HG03565 (cell line): ENCODE data around the gene ABHD16A.

Experiments
- ATAC-seq: cut with Tn5 transposase; IDR thresholded peaks from one replicate; pipeline ENCODE4 v1.9.1; 2021; ENCODE audit warnings: mild to moderate bottlenecking, moderate library complexity; ENCODE audit not compliant: unreplicated experiment

ABHD16A gene

GRCh38 chr6:31690231-31691077, 12.7 kb downstream of the ABHD16A start:
- ATAC-seq: no peak

- no peak for ATAC-seq
Measured at GRCh38 chr6:31689249-31690110, 13.6 kb downstream of the ABHD16A start.

GRCh38 chr6:31687860-31688693, 15.0 kb downstream of the ABHD16A start:
- ATAC-seq: no peak

GRCh38 chr6:31687321-31687720, 15.8 kb downstream of the ABHD16A start:
- ATAC-seq: no peak

- no peak for ATAC-seq
Measured at GRCh38 chr6:31686483-31686882, 16.6 kb downstream of the ABHD16A start.

GRCh38 chr6:31683591-31683990, 19.5 kb downstream of the ABHD16A start:
- ATAC-seq: no peak

- ATAC-seq: no peak
Measured at GRCh38 chr6:31681135-31681671, 21.9 kb downstream of the ABHD16A start.

- ATAC-seq: no peak
Measured at GRCh38 chr6:31680226-31681134, 22.6 kb downstream of the ABHD16A start, which contains the start of gene LY6G5C. Gene LY6G5C, minus strand, starts transcription at chr6:31681067. Its CDS starts 694 bp downstream, at chr6:31680373.

GRCh38 chr6:31677955-31678354, 25.2 kb downstream of the ABHD16A start:
- no peak for ATAC-seq

GRCh38 chr6:31676904-31677303, 26.2 kb downstream of the ABHD16A start:
- ATAC-seq: no peak

- ATAC-seq: no peak
Measured at GRCh38 chr6:31676322-31676903, 26.7 kb downstream of the ABHD16A start.

- ATAC-seq: no peak
Measured at GRCh38 chr6:31669676-31670075, 33.4 kb downstream of the ABHD16A start, which contains the start of gene LY6G5B. Gene LY6G5B, plus strand, starts transcription at chr6:31669976. Its CDS starts 975 bp downstream, at chr6:31670951.

GRCh38 chr6:31666337-31666965, 36.7 kb downstream of the ABHD16A start:
- no peak for ATAC-seq

GRCh38 chr6:31665501-31666336, 37.4 kb downstream of the ABHD16A start, which contains the start of gene CSNK2B:
Gene CSNK2B, plus strand, starts transcription at chr6:31666080. Its CDS starts 752 bp downstream, at chr6:31666832.
- peak; percentile 78 for ATAC-seq

GRCh38 chr6:31664790-31665500, 38.2 kb downstream of the ABHD16A start, which contains the start of gene GPANK1:
Gene GPANK1, minus strand, starts transcription at chr6:31664997. Its CDS starts 519 bp downstream, at chr6:31664478.
- no peak for ATAC-seq

GRCh38 chr6:31663961-31664789, 38.9 kb downstream of the ABHD16A start:
- ATAC-seq: no peak
